Pancreas (tissue), 10 donors: ENCODE data around the gene MNAT1. TPM values are rescaled to one million over a fixed set of nuclear protein-coding genes. Genes with fewer than 3 reads are reported as not detected.
"Not testable (repeated sequence)": the region's sequence is repeated elsewhere in the genome, so short reads cannot be mapped to it uniquely, and the experiment has no call there.

Experiments
- ATAC-seq, 4 donors: fragments of 200-7000 bp; cut with Tn5 transposase; one replicate each; pipeline versions ENCODE4 v1.8.0 to v1.9.1; 2020; ENCODE audit warnings: mild to moderate bottlenecking in 4 of 4, moderate library complexity in 4 of 4
- DNase-seq, 6 donors: peaks; one replicate each; pipeline ENCODE4 v3.0.0-alpha.2; 2020
- FAIRE-seq: peaks from 2 replicates; lab custom pipeline; 2012; peaks lifted over from hg19 to GRCh38; lab: Jason Lieb, UNC
- H3K27ac ChIP-seq, 4 donors: fragments of 200-600 bp; sonication (generic); 1 replicate in 3 of 4; 2 replicates in 1 of 4; pipeline versions ENCODE4 v1.5.0 to v1.8.0; 2020
- H3K27me3 ChIP-seq, 4 donors: fragments of 200-600 bp; one replicate each; pipeline ENCODE4 v1.8.0; 2021
- H3K36me3 ChIP-seq, 3 donors: fragments of 200-600 bp; sonication (generic) in 1 of 3; one replicate each; pipeline versions ENCODE4 v1.5.0 to v1.8.0; 2020 to 2021
- H3K4me1 ChIP-seq, 3 donors: fragments of 200-600 bp; one replicate each; pipeline ENCODE4 v1.8.0; 2021
- H3K4me3 ChIP-seq, 4 donors: fragments of 200-600 bp; sonication (generic) in 2 of 4; one replicate each; pipeline versions ENCODE4 v1.5.0 to v1.8.0; 2020 to 2021
- H3K9me3 ChIP-seq, 4 donors: fragments of 200-600 bp; one replicate each; pipeline ENCODE4 v1.8.0; 2021
- WGBS, 2 donors: extraction: QIAGEN DNeasy Blood & Tissue Kit; methylation state at CpG; one replicate each; pipeline ENCODE4 v1.1.7; 2013; 5-methylcytosine and 5-hydroxymethylcytosine counted together
- intact Hi-C, 3 donors: fragments of 100-400 bp; cut with DNase I; formaldehyde crosslinking; loops; one replicate each; pipeline versions ENCODE4 v1.11.1 to v1.14.2; 2022
- polyA plus RNA-seq, 2 donors: library from polyadenylated mRNA; stranded (reverse); fragments of 200-250 nt; gene quantifications; one replicate each; pipeline ENCODE4 v1.2.3, GENCODE V29; 2013
- total RNA-seq, 6 donors: library from RNA; stranded (reverse); fragmentation: NEBNext Ultra II Directional in 4 of 6; extraction: Animal tissue kit (Norgen Biotek cat#: 25700) in 4 of 6; gene quantifications; one replicate each; pipeline versions ENCODE4 v1.2.1 to v1.2.4, GENCODE V29; 2021 to 2023
- TF ChIP-seq, protein P1 (sequence below), 4 donors: fragments of 200-600 bp; sonication (generic) in 3 of 4; IDR thresholded peaks; one replicate each; pipeline versions ENCODE4 v1.5.0 to v1.8.0; 2021; ENCODE audit warnings: antibody characterized with exemption in 4 of 4
- donor health status: healthy with polysubstance abuse.
- donor health status: DM: no; HTN: no; CAD: no; lungs with moderate emphysema.
- donor health status: DM: no; HTN: no; CAD: no.
- donor health status: control.
- donor health status: control.
- donor health status: Bipolar disorder and iron deficiency.
- donor health status: DM: yes; HTN: yes; CAD: no.
- donor health status: DM: no; HTN: no; CAD: no.
- donor health status: DM: no; HTN: no; CAD: no.
- donor health status: DM: yes; HTN: yes; CAD: no.

The MNAT1 gene
- total and polyA plus RNA-seq, 8 donors = 6.9 to 15.6 (median 12.2) TPM

DNA sequence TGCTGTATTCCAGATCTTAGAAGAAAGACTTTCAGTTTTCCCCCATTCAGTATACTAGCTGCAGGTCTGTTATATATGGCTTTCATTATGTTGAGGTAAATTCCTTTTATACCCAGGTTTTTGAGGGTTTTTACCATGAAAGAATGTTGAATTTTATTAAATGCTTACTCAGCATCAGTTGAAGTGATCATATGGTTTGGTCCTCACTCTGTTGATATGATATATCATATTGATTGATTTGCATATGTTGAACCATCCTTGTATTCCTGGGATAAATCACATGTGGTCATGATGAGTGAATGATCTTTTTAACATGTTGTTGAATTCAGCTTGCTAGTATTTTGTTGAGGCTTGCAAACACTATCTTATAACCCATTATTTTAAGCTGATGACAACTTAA lies 149.6 kb downstream of the MNAT1 start:
- Histone ChIP-seq H3K9me3 (no peaks in the 10 kb centered on the region), H3K4me1 (no peaks in the 10 kb centered on the region), H3K4me3 (no peak overlapping the region), H3K27me3 (no peaks in the 10 kb centered on the region), H3K36me3 (no peaks in the 10 kb centered on the region), H3K27ac (no peak overlapping the region)
- no peak for FAIRE-seq
- no peak for ATAC-seq
- no peak for DNase-seq
- TF ChIP-seq, protein P1, sequence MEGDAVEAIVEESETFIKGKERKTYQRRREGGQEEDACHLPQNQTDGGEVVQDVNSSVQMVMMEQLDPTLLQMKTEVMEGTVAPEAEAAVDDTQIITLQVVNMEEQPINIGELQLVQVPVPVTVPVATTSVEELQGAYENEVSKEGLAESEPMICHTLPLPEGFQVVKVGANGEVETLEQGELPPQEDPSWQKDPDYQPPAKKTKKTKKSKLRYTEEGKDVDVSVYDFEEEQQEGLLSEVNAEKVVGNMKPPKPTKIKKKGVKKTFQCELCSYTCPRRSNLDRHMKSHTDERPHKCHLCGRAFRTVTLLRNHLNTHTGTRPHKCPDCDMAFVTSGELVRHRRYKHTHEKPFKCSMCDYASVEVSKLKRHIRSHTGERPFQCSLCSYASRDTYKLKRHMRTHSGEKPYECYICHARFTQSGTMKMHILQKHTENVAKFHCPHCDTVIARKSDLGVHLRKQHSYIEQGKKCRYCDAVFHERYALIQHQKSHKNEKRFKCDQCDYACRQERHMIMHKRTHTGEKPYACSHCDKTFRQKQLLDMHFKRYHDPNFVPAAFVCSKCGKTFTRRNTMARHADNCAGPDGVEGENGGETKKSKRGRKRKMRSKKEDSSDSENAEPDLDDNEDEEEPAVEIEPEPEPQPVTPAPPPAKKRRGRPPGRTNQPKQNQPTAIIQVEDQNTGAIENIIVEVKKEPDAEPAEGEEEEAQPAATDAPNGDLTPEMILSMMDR (IDR thresholded peaks at IDR 0.05) = no peak
- intact Hi-C loops = no loop called here

DNA sequence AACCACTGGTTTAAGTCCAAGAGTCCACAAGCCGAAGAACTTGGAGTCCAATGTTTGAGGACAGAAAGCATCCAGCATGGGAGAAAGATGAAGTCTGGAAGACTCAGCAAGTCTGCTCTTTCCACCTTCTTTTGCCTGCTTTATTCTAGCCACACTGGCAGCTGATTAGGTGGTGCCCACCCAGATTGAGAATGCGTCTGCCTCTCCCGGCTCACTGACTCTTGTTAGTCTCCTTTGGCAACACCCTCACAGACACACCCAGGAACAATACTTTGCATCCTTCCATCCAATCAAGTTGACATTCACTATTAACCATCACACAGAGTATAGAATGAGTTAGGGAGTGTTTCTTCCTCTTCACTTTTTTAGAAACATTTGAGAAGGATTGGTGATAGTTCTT lies 156.1 kb downstream of the MNAT1 start:
- H3K4me3 ChIP-seq, intact Hi-C loops, DNase-seq, H3K27me3 ChIP-seq, H3K4me1 ChIP-seq, H3K9me3 ChIP-seq, ATAC-seq, FAIRE-seq, H3K27ac ChIP-seq, H3K36me3 ChIP-seq: not testable (repeated sequence)
- 91 to 98% methylated on average over 3 of the region's 3 CpGs for WGBS, 2 donors

DNA sequence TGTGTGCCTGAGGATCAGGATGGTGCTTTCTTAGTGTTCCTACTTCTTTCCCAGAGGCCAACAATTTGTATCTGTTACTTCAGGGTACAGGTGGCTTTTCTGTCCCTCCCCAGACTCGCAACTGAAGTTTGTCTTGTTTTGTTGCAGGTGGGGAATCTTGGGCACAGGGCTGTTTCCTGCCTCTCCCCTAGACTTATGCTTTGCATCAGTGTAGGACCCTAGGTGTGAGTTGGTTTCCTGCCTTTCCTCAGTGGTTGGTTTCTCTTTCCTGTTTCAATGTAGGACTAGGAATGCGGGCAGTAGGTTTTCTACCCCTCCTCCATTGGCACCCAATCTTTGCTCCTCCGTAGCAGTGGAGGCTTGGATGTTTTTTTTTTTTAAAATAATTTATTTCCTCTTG lies 159.3 kb downstream of the MNAT1 start:
- intact Hi-C loops = no loop called here
- no peak for FAIRE-seq
- H3K27me3 ChIP-seq = no peaks in the 10 kb centered on the region
- TF ChIP-seq, protein P1 (IDR thresholded peaks at IDR 0.05) = no peak
- no peak for DNase-seq
- no peaks in the 10 kb centered on the region for H3K9me3 ChIP-seq
- H3K4me1 ChIP-seq = peaks cover 0 to 5% (median 0%) of the 10 kb centered on the region in 3 donors
- no peaks in the 10 kb centered on the region for H3K36me3 ChIP-seq
- no peak overlapping the region for H3K4me3 ChIP-seq
- ATAC-seq = no peak
- WGBS, 2 donors = 94 to 98% methylated on average over 3 of the region's 3 CpGs
- H3K27ac ChIP-seq = no peak overlapping the region

DNA sequence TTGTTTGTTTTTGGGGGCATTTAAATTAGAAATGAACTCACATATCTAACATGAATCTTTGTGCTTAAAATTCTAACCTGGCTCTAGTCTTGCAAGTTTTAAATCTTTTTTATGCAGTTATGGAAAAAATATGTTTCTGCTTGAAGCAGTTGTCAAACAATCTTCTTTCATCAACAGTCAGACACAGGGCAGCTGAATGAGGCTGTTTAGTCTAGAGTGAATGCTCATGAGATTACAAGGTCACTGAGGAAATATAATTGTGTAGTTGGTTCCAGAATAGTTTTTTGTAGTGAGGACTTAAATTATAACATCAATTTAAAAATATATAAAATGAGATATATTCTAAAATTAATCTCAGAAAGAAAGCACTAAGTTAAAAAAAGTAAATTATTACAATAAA lies 169.8 kb downstream of the MNAT1 start:
- intact Hi-C loops = no loop called here
- ATAC-seq (no peak), DNase-seq (no peak), FAIRE-seq (peak; percentile 82)
- H3K36me3 ChIP-seq = no peaks in the 10 kb centered on the region
- TF ChIP-seq, protein P1 (IDR thresholded peaks at IDR 0.05) = no peak
- H3K9me3 ChIP-seq = no peaks in the 10 kb centered on the region
- no peak overlapping the region for H3K4me3 ChIP-seq
- H3K4me1 ChIP-seq = no peaks in the 10 kb centered on the region
- H3K27ac ChIP-seq = no peak overlapping the region
- H3K27me3 ChIP-seq = no peaks in the 10 kb centered on the region

DNA sequence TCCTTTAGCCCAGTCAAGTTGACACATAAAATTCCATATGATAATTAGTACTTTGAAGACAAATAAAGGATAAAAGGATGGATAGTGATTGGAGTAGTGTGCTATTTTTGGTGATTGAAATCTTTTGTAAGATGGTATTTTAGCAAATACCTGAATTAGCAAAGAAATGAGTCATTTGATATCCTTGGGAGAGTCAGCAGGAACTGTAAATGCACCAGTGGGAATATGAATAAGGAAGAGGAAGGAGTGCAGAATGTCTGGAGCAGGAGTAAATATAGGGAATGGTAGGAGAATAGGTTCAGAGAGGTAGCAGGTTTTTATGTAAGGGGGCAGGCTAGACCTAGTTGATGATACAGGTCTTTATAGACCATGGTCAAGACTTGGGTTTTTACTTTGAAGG lies 171.4 kb downstream of the MNAT1 start:
- no peak for DNase-seq
- Histone ChIP-seq H3K4me1 (no peaks in the 10 kb centered on the region), H3K36me3 (no peaks in the 10 kb centered on the region), H3K27ac (no peak overlapping the region), H3K4me3 (no peak overlapping the region), H3K9me3 (no peaks in the 10 kb centered on the region), H3K27me3 (no peaks in the 10 kb centered on the region)
- no peak for FAIRE-seq
- intact Hi-C loops = no loop called here
- TF ChIP-seq, protein P1 (IDR thresholded peaks at IDR 0.05) = no peak
- ATAC-seq = no peak

DNA sequence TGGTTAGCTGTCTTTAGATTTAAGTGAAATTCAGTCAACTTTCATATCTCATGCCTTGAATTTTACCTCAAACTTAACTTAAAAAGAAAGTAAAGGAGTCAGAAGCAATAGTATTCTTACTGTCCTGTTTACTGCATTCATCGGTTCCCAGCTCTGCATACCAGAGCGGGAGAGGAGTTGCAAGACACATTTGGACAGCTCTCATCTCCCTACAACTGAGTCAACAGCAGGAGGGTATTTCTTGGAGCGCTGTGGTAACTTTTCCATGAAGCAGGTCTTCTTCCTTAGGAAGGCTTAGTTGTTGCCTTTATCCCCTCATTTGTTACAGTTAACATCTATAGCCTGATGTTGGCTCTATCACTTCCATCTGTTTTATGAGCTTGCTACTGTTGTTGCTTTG lies 181.2 kb downstream of the MNAT1 start:
- intact Hi-C loops = no loop called here
- Histone ChIP-seq H3K27me3 (no peaks in the 10 kb centered on the region), H3K27ac (no peak overlapping the region), H3K9me3 (no peaks in the 10 kb centered on the region), H3K4me1 (no peaks in the 10 kb centered on the region), H3K36me3 (no peaks in the 10 kb centered on the region), H3K4me3 (no peak overlapping the region)
- FAIRE-seq (no peak), ATAC-seq (no peak), DNase-seq (no peak)
- 96 to 97% methylated on average over 3 of the region's 3 CpGs for WGBS, 2 donors
- TF ChIP-seq, protein P1 (IDR thresholded peaks at IDR 0.05) = no peak
